ENCODE data around the gene PLXNA3.

GRCh38 chrX:154502989-154503388 is 44.9 kb downstream of the PLXNA3 start:
- TF ChIP-seq EP300 (IDR thresholded peaks at IDR 0.05; ENCODE audit: borderline replicate concordance in 1 of 2, control insufficient read depth in 1 of 2, low read depth in 2 of 2, low read length in 2 of 2) (no peak), POLR2AphosphoS5 (IDR thresholded peaks at IDR 0.05; ENCODE audit: low read length) (no peak), RAD21 (IDR thresholded peaks at IDR 0.05; ENCODE audit: insufficient read depth, low read depth, low read length) (no peak), CEBPB (IDR thresholded peaks at IDR 0.05; ENCODE audit: borderline replicate concordance in 1 of 2, low read depth in 2 of 2, low read length in 2 of 2) (no peak), ZNF592 (IDR thresholded peaks at IDR 0.05) (no peak), NKRF (conservative IDR thresholded peaks at IDR 0.05) (no peak), CTCF (IDR thresholded peaks at IDR 0.05 in 2 of 3, conservative IDR thresholded peaks at IDR 0.05 in 1 of 3; ENCODE audit: control insufficient read depth in 2 of 3, extremely low read depth in 1 of 3, insufficient read depth in 1 of 3, low read depth in 3 of 3, low read length in 3 of 3) (no peak), YBX1 (IDR thresholded peaks at IDR 0.05) (no peak), BCL11A (IDR thresholded peaks at IDR 0.05; ENCODE audit: low read depth, low read length) (no peak), SIX5 (IDR thresholded peaks at IDR 0.05; ENCODE audit: low read depth, low read length, severe bottlenecking) (no peak), MEF2A (IDR thresholded peaks at IDR 0.05; ENCODE audit: insufficient read depth, low read depth, low read length) (no peak)
